ENCODE data around the gene BTBD9.

GRCh38 chr6:38453861-38454260 is 185.9 kb downstream of the BTBD9 start:
- TF ChIP-seq CTCF (IDR thresholded peaks at IDR 0.05; ENCODE audit: low read depth, low read length, poor library complexity, severe bottlenecking) (no peak), EZH2phosphoT487 (IDR thresholded peaks at IDR 0.05; ENCODE audit: borderline replicate concordance, low read length) (no peak)

Measured in DOHH2 (cell line).